NCI-H2029 (cell line): Measurements from ENCODE around the gene MIS12.

Experiments
- DNase-seq: peaks from one replicate; lab custom pipeline; 2025; lab: John Stamatoyannopoulos, UW

The MIS12 gene

GRCh38 chr17:5535436-5535835 lies 49.1 kb downstream of the MIS12 start:
- DNase-seq, result no peak

- no peak for DNase-seq
Measured at GRCh38 chr17:5536866-5537650, 50.7 kb downstream of the MIS12 start.

GRCh38 chr17:5539286-5539685 lies 52.9 kb downstream of the MIS12 start:
- DNase-seq, result no peak

- no peak for DNase-seq
Measured at GRCh38 chr17:5540321-5540720, 54.0 kb downstream of the MIS12 start.
